ENCODE data around the gene HERC2. TPM values are rescaled to one million over a fixed set of nuclear protein-coding genes. Genes with fewer than 3 reads are reported as not detected.
"Not testable (repeated sequence)": the region's sequence is repeated elsewhere in the genome, so short reads cannot be mapped to it uniquely, and the experiment has no call there.

Gene HERC2, protein sequence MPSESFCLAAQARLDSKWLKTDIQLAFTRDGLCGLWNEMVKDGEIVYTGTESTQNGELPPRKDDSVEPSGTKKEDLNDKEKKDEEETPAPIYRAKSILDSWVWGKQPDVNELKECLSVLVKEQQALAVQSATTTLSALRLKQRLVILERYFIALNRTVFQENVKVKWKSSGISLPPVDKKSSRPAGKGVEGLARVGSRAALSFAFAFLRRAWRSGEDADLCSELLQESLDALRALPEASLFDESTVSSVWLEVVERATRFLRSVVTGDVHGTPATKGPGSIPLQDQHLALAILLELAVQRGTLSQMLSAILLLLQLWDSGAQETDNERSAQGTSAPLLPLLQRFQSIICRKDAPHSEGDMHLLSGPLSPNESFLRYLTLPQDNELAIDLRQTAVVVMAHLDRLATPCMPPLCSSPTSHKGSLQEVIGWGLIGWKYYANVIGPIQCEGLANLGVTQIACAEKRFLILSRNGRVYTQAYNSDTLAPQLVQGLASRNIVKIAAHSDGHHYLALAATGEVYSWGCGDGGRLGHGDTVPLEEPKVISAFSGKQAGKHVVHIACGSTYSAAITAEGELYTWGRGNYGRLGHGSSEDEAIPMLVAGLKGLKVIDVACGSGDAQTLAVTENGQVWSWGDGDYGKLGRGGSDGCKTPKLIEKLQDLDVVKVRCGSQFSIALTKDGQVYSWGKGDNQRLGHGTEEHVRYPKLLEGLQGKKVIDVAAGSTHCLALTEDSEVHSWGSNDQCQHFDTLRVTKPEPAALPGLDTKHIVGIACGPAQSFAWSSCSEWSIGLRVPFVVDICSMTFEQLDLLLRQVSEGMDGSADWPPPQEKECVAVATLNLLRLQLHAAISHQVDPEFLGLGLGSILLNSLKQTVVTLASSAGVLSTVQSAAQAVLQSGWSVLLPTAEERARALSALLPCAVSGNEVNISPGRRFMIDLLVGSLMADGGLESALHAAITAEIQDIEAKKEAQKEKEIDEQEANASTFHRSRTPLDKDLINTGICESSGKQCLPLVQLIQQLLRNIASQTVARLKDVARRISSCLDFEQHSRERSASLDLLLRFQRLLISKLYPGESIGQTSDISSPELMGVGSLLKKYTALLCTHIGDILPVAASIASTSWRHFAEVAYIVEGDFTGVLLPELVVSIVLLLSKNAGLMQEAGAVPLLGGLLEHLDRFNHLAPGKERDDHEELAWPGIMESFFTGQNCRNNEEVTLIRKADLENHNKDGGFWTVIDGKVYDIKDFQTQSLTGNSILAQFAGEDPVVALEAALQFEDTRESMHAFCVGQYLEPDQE (N-terminal part only)
- 10 to 100 TPM; 37.7 to 60.4 (median 54.1) TPM for total RNA-seq
- polyA plus RNA-seq: 10 to 100 TPM in 1 of 2 donors, 1 to 10 TPM in 1; 5.5 to 10.4 TPM
- 126 reads per million, percentile 88 among the genes with 10 or more reads in this experiment for total RNA-seq

- H3K36me3 ChIP-seq (ENCODE audit: control insufficient read depth in 2 of 3, insufficient read depth in 3 of 3, low read length in 3 of 3); intact Hi-C loops (cut with micrococcal nuclease); H3K36me3 Mint-ChIP-seq; H3K4me3 ChIP-seq (ENCODE audit: low read length); H3K4me1 ChIP-seq (ENCODE audit: control insufficient read depth in 2 of 2, insufficient read depth in 2 of 2, low read length in 2 of 2); ATAC-seq; CTCF ChIA-PET; DNase-seq; H3K9me3 ChIP-seq (ENCODE audit: control insufficient read depth in 2 of 3, low read length in 3 of 3); H3K27me3 Mint-ChIP-seq; POLR2A ChIA-PET; H3K27me3 ChIP-seq (ENCODE audit: control insufficient read depth in 2 of 2, insufficient read depth in 2 of 2, low read length in 2 of 2); H3K9me3 Mint-ChIP-seq; H3K4me1 Mint-ChIP-seq; H3K27ac ChIP-seq (ENCODE audit: low read depth, low read length): not testable (repeated sequence)
- Mint-ChIP-seq H3K4me3 (peak within 1 kb of the TSS; percentile 89 to 100 (median 99)), H3K27ac (peak within 1 kb of the TSS in 8 of 9 donors; percentile 79 to 96 (median 94))
These were observed at the start of gene HERC2 for GRCh38 chr15:28322129-28322588. HERC2 (minus strand) TSS chr15:28322179; CDS start chr15:28321433, 746 bp downstream.

DNA sequence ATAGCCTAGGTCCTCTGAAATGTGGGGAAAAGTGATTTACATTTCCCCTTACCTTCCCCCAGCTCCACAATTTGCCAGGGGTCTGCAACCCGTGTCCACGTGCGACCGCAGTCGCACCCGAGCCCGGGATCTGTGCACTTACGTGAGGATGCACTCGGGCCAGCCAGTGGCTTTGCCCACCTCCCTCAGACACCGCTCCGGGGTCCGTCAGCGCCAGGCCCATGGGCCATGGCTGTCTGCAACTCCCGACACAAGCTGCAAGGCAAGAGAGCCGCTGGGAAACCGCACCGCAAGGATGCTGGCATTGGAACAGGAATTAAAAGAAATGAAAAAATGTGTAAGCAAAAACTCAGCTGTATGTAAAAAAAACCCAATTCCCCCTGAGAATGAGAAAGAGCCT is 43.5 kb upstream of the HERC2 start:
- H3K27ac ChIP-seq (ENCODE audit: low read depth, low read length); H3K4me3 Mint-ChIP-seq; H3K27me3 Mint-ChIP-seq; H3K4me1 Mint-ChIP-seq; H3K4me1 ChIP-seq (ENCODE audit: control insufficient read depth in 2 of 2, insufficient read depth in 2 of 2, low read length in 2 of 2); H3K36me3 Mint-ChIP-seq; H3K9me3 ChIP-seq (ENCODE audit: control insufficient read depth in 2 of 3, low read length in 3 of 3); POLR2A ChIA-PET; H3K4me3 ChIP-seq (ENCODE audit: low read length); H3K36me3 ChIP-seq (ENCODE audit: control insufficient read depth in 2 of 3, insufficient read depth in 3 of 3, low read length in 3 of 3); DNase-seq; H3K27ac Mint-ChIP-seq; intact Hi-C loops (cut with micrococcal nuclease); H3K9me3 Mint-ChIP-seq; H3K27me3 ChIP-seq (ENCODE audit: control insufficient read depth in 2 of 2, insufficient read depth in 2 of 2, low read length in 2 of 2); ATAC-seq; CTCF ChIA-PET: not testable (repeated sequence)

DNA sequence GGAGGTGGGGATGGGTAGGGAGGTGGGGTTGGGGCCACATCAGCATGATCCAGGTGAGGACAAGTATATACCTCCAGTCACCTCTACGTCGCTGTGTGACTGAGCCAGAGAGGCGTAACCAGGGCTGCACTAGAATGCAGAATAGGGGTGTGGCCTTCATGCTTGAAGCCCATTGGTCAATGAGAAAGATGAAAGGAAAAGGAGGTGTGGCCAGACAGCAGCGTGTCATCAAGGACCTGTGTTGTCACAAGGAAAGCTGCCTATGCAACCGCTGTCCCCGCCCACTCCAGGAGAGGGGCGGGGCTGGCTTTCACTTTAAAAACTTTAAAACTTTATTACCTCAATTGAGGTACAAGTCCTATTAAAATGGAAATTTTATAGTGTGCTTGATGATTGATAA is 36.0 kb upstream of the HERC2 start, which contains the start of gene GOLGA6L24:
Gene GOLGA6L24 (minus strand): TSS at position 101 of the 400 bp plus-strand sequence. CDS start 61 bp downstream, at position 40.
- H3K4me1 ChIP-seq (ENCODE audit: control insufficient read depth in 2 of 2, insufficient read depth in 2 of 2, low read length in 2 of 2); H3K27ac Mint-ChIP-seq; H3K27me3 Mint-ChIP-seq; POLR2A ChIA-PET; CTCF ChIA-PET; H3K4me3 Mint-ChIP-seq; H3K4me3 ChIP-seq (ENCODE audit: low read length); H3K36me3 Mint-ChIP-seq; DNase-seq; ATAC-seq; H3K9me3 Mint-ChIP-seq; H3K9me3 ChIP-seq (ENCODE audit: control insufficient read depth in 2 of 3, low read length in 3 of 3); H3K36me3 ChIP-seq (ENCODE audit: control insufficient read depth in 2 of 3, insufficient read depth in 3 of 3, low read length in 3 of 3); H3K4me1 Mint-ChIP-seq; intact Hi-C loops (cut with micrococcal nuclease); H3K27me3 ChIP-seq (ENCODE audit: control insufficient read depth in 2 of 2, insufficient read depth in 2 of 2, low read length in 2 of 2); H3K27ac ChIP-seq (ENCODE audit: low read depth, low read length): not testable (repeated sequence)

- H3K27me3 ChIP-seq (ENCODE audit: control insufficient read depth in 2 of 2, insufficient read depth in 2 of 2, low read length in 2 of 2); H3K36me3 ChIP-seq (ENCODE audit: control insufficient read depth in 2 of 3, insufficient read depth in 3 of 3, low read length in 3 of 3); H3K4me3 ChIP-seq (ENCODE audit: low read length); H3K9me3 Mint-ChIP-seq; H3K27ac ChIP-seq (ENCODE audit: low read depth, low read length); H3K36me3 Mint-ChIP-seq; H3K4me1 Mint-ChIP-seq; intact Hi-C loops (cut with micrococcal nuclease); ATAC-seq; H3K9me3 ChIP-seq (ENCODE audit: control insufficient read depth in 2 of 3, low read length in 3 of 3); CTCF ChIA-PET; H3K27me3 Mint-ChIP-seq; POLR2A ChIA-PET; H3K4me1 ChIP-seq (ENCODE audit: control insufficient read depth in 2 of 2, insufficient read depth in 2 of 2, low read length in 2 of 2): not testable (repeated sequence)
- peak overlapping the region; percentile 89 to 100 (median 99) for H3K4me3 Mint-ChIP-seq
- H3K27ac Mint-ChIP-seq: peak overlapping the region in 8 of 9 donors; percentile 79 to 96 (median 94)
- peak in 6 of 9 donors; percentile 4 to 28 (median 7) for DNase-seq
These were observed 461 bp downstream of the HERC2 start for GRCh38 chr15:28321358-28322078.

- not testable (repeated sequence) for H3K9me3 Mint-ChIP-seq, H3K4me1 Mint-ChIP-seq
These were observed 2.3 kb downstream of the HERC2 start for GRCh38 chr15:28319725-28320124.

DNA sequence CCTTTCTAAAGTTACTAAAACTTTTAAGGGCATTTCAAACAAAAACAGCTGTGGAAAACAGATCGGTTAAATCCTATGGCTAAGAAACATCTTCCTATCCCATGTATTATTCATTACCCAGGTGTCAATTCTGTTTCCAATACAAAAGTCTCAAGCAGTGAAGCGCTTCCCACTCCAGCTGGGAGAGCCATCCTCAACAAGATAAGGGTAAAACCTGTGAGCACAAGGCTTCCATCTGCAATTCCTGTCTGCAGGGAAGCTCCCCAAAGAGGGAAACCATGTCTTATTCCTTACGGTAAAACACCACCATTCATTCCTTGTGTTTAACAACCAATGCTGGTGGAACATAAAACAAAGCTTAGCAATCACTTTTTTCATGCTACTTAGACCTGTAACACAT is 3.2 kb downstream of the HERC2 start:
- ATAC-seq; H3K27ac Mint-ChIP-seq; H3K27ac ChIP-seq (ENCODE audit: low read depth, low read length); H3K9me3 ChIP-seq (ENCODE audit: control insufficient read depth in 2 of 3, low read length in 3 of 3); H3K9me3 Mint-ChIP-seq; H3K4me3 ChIP-seq (ENCODE audit: low read length); POLR2A ChIA-PET; H3K27me3 ChIP-seq (ENCODE audit: control insufficient read depth in 2 of 2, insufficient read depth in 2 of 2, low read length in 2 of 2); H3K27me3 Mint-ChIP-seq; H3K36me3 ChIP-seq (ENCODE audit: control insufficient read depth in 2 of 3, insufficient read depth in 3 of 3, low read length in 3 of 3); CTCF ChIA-PET; DNase-seq; H3K4me3 Mint-ChIP-seq; H3K4me1 ChIP-seq (ENCODE audit: control insufficient read depth in 2 of 2, insufficient read depth in 2 of 2, low read length in 2 of 2); intact Hi-C loops (cut with micrococcal nuclease): not testable (repeated sequence)
- H3K36me3 Mint-ChIP-seq: peaks cover 7 to 17% (median 16%) of the 10 kb centered on the region in 5 donors
- H3K4me1 Mint-ChIP-seq: peaks cover 4 to 14% (median 9%) of the 10 kb centered on the region in 7 donors

More at GRCh38 chr15:28319725-28320124, 2.3 kb downstream of the HERC2 start:
- H3K27ac ChIP-seq (ENCODE audit: low read depth, low read length); intact Hi-C loops (cut with micrococcal nuclease); H3K36me3 ChIP-seq (ENCODE audit: control insufficient read depth in 2 of 3, insufficient read depth in 3 of 3, low read length in 3 of 3); DNase-seq; H3K27me3 Mint-ChIP-seq; H3K4me1 ChIP-seq (ENCODE audit: control insufficient read depth in 2 of 2, insufficient read depth in 2 of 2, low read length in 2 of 2); H3K4me3 ChIP-seq (ENCODE audit: low read length); ATAC-seq; POLR2A ChIA-PET; H3K27me3 ChIP-seq (ENCODE audit: control insufficient read depth in 2 of 2, insufficient read depth in 2 of 2, low read length in 2 of 2); CTCF ChIA-PET; H3K9me3 ChIP-seq (ENCODE audit: control insufficient read depth in 2 of 3, low read length in 3 of 3): not testable (repeated sequence)
- peak overlapping the region in 1 of 9 donors; percentile 42 for H3K27ac Mint-ChIP-seq
- H3K36me3 Mint-ChIP-seq: peaks cover 3 to 11% (median 10%) of the 10 kb centered on the region in 5 donors
- peak overlapping the region in 4 of 10 donors; percentile 4 to 34 (median 12) for H3K4me3 Mint-ChIP-seq
